ENCODE results near the gene S100A8.

DNA sequence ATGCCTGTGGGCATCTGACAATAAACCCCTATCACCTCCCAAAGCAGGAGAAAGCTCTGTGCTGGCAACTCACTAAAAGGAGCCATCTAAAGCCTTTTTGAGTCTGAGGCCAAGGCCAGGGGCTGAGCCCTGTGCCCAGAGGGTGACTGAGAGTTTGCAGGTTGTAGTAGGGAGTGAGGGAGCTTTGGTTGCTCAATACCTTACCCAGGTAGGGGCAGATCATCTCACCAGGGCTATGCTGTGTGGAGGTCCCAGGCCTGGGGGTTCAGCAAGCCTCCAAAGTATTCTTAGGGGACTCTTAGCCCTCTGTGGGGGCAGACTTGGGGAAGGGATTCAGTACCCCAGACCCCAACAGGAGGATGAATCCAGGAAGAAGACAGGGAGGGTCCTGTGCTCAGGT lies 48.4 kb upstream of the S100A8 start:
- TF ChIP-seq, protein P1, sequence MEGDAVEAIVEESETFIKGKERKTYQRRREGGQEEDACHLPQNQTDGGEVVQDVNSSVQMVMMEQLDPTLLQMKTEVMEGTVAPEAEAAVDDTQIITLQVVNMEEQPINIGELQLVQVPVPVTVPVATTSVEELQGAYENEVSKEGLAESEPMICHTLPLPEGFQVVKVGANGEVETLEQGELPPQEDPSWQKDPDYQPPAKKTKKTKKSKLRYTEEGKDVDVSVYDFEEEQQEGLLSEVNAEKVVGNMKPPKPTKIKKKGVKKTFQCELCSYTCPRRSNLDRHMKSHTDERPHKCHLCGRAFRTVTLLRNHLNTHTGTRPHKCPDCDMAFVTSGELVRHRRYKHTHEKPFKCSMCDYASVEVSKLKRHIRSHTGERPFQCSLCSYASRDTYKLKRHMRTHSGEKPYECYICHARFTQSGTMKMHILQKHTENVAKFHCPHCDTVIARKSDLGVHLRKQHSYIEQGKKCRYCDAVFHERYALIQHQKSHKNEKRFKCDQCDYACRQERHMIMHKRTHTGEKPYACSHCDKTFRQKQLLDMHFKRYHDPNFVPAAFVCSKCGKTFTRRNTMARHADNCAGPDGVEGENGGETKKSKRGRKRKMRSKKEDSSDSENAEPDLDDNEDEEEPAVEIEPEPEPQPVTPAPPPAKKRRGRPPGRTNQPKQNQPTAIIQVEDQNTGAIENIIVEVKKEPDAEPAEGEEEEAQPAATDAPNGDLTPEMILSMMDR (IDR thresholded peaks at IDR 0.05; ENCODE audit: low read depth, low read length): no peak
- no peak for TF ChIP-seq POLR2A (IDR thresholded peaks at IDR 0.05; ENCODE audit: extremely low read depth, insufficient read length)
- TF ChIP-seq, protein P2, sequence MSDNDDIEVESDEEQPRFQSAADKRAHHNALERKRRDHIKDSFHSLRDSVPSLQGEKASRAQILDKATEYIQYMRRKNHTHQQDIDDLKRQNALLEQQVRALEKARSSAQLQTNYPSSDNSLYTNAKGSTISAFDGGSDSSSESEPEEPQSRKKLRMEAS (IDR thresholded peaks at IDR 0.05; ENCODE audit: low read depth, low read length): no peak

Data from NB4 (cell line).